ENCODE results near the gene RANBP2.

DNA sequence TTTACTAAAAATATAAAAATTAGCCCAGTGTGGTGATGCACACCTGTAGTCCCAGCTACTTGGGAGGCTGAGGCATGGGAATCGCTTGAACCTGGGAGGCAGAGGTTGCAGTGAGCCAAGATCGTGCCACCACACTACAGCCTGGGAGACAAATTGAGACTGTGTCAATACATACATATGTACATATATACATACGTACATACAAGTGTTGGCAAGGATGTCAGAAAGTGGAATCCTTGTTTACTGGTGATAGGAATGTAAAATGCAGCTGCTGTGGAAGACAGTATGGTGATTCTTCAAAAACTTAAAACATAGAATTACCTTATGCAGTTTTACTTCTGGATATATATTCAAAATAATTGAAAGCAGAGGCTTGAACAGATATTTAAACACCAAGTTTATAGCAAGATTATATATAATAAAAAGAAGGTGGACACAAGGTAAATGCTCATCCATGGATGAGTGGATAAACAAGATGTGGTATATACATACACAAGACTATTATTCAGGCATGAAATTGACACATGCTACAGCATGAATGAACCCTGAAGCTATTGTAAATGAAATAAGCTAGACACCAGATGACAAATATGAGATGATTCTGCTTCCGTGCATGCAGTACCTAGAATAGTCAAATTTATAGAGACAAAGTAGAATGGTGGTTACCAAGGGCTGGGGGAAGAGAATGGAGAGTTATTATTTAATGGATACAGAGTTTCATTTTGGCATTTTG, 110.5 kb downstream of the RANBP2 start:
- no peak for TF ChIP-seq EZH2phosphoT487 (IDR thresholded peaks at IDR 0.05; ENCODE audit: insufficient read depth, low read depth)
- TF ChIP-seq EZH2 (IDR thresholded peaks at IDR 0.05; ENCODE audit: insufficient read depth, poor library complexity, severe bottlenecking) = no peak
